HG03521 (cell line): ENCODE results near the gene OLFML2B.

Experiments used
- ATAC-seq: cut with Tn5 transposase; IDR thresholded peaks from one replicate; pipeline ENCODE4 v1.9.1; 2021; ENCODE audit warnings: mild to moderate bottlenecking, moderate library complexity; ENCODE audit not compliant: unreplicated experiment

Gene OLFML2B

DNA sequence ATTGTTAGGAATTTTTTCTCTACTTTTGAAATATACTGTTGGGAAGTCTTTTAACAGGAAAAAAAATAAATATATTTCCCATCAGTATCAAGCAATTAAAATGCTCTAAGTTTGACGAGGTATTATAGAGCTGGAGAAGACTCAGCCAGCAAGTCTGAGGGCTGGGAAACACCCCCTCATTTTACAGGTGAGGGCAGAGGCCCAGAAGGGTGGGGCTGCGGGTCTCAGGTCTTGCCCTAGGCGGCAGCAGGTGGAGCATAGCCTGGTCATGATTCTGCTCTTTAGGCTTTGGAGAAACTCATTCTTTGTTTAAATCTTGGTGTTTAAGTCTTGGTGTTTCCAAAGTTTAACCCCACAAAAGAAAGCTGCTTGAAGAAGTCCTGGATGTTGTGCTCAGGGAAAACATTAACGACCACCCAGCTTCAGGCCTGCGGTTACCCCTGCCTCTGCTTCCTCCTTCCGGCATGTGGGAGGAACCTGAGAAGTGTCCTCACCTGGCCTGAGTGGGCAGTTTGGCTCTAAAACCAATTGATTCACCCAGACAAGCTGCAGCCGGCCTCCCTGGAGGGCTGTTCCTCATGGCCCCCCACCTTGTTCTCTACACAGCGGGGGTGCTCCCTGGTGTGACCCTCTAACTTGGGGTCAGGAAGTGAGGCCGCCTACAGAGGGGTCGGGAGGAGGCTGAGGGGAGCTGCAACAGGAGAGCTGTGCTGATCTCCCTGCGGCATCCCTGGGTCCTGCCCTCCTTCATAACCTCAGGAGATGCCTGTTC is 41.7 kb downstream of the OLFML2B start:
- ATAC-seq: no peak

DNA sequence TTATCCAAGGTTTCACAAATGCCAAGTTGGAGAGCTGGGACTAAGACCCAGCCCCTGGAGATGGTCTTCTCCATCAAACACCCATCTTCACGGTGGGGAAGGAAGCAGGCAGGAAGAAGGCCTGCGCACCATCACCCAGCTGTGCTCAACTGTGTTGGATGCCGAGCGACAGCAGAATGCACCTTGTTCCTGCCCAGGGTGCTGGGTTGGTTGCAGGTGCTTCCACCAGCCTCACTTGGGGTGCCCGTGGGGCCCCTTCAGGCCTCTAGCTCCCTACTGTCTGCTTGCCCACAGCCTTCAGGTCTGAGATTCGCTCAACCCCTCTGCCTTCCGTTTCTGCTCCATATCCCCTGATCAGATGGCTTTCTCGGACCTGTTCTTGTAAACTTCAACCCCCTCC is 42.5 kb downstream of the OLFML2B start:
- ATAC-seq: no peak

DNA sequence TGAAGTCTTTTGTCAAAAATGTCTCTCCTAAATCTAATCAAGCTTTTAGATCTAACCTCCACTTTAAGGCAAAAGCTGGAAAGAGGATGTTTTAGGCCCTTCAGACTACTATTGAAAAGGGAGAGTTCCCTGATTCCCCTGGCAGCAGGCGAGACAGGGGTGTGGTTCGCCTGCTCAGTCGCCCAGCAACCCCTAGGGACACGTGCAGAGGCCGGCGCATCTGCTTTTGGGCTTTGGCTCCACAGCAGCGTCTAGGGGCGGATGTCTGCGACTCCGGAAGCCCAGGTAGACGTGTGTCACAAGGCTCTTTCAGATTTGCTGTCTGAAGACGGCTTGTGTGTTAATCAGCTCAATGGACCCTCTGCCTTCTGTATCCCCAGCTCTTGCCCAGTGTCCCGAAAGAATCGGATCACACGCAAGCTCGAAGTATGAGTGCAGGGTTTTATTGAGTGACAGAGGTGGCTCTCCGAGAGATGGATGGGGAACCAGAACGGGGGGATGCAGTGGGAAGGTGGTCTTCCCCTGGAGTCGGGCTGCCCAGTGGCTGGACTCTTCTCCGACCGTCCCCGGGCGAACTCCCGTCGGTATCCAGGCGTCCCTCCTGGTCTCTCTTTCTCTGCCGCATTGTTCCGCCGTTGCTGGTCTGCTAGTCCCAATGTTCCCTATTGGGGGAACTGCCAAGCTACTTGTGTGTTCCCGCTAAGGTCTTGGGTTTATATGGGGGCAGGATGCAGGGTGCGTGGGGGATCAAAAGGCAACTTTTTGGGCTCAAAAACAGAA is 45.5 kb downstream of the OLFML2B start:
- no peak for ATAC-seq

DNA sequence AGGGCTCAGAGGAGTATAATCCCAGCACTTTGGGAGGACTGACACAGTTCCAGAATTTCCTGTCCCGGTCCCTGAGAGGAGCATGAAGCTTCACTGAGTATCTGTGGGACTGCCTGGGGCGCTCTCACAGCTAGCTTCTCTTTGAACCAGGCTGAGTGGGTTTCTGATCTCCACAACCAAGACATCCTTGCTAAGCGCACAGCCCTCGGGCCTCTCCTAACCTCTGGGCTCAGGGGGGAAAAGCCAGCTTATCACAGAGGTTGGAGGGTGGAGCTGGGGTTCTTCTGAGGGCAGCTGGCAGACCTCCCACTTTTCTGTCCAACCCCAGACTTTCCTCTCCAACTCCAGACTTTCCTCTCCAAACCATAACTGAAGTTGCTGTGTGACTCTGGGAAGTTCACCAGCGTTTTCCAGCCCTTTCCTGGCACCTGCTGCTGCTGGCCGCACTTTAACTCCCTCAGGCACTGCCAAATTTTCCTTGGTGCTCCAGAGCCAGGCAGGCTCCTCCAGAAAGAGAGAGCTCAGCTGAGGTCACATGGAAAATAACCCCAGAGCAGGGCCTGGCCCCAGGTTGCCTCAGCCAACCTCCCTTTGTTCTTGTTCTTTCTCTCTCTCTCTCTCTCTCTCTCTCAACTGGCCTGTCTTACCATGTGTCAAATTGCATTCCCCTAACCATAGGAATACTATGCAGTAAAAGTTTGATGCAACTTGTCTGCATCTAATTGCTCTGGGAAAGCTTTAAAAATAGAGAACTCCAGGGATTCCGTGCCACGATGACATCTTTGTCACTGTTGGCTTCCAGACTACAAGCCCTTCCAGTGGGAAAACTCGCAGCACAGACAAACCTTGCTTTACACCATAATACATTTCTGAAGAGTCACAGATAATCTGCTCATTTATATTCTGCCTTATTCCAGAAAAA is 49.5 kb downstream of the OLFML2B start:
- ATAC-seq: no peak

DNA sequence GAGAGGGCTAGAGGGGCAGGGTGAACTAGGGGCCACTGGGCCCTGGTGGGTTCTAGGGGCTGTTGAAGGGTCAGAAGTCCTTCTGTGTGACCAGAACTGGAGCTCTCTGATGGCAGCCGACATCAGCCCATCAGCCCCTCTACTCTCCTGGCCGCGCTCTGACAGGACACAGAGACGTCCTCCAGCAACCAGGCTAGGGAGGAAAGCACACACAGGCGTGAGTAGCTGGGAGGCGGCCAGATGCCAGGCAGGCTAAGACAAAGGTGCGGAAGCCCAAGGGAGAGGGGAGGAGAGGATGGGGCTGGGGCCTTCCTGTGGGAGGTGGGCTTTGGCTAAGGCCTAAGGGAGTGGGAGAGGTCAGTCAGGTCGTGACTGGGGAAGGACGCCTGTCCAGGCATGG is 50.8 kb downstream of the OLFML2B start:
- no peak for ATAC-seq

DNA sequence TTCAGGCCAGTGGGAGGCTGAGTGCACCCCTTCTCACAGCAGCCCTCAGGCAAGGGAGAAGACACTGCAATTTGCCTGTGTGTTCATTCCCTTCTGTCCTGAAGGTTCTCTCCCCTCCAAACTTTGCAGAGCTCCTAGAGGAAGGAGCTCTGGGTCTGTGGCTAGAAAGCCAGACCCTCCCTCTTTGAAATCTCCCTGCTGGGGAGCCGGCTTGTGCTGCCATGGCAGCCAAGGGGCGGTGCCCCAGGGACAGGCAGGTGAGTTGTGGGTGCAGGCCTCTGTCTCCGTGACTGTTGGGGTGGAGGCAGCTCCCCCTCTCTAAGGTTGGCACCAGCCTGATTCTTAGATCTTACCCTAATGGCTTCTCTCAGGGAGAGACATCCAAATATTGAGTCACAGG is 53.0 kb downstream of the OLFML2B start:
- no peak for ATAC-seq

DNA sequence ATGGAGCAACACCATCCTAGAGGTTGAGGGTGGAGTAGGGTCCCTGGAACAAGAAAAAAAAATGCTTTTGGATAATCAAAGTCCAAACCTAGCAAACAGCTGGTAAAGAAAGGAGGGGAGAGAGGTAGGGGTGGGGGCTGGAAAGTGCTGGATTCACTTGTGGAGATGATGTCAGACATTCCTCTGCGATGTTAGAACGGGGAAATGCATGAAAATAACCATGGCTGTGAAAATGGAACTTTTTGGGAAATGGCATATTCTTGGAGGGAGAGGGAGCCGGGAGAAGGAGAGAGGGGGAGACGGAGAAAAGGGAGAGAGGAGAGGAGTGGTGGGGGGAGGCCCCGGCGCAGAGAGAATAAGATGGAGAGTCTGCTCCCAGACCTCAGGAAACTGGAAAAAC is 53.6 kb downstream of the OLFML2B start:
- ATAC-seq: no peak

DNA sequence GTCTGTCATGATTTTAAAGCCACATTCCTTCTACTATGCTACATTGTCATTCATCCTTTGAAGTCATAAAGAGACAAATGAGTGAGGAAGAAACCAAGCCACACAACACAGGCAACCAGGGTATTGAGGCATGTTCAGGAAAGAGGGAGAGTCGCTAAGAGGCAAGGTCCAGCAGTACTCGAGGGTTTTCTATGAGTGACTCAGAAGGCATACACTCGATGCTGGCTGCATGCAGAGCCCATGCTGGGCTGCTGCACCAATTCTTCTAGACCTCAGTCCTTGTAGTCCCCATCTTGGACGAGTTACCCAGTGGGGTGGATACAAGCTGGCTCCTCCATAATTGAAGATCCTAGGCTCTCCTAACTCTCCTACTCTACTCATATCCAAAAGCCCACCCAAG is 57.6 kb downstream of the OLFML2B start:
- ATAC-seq: no peak

DNA sequence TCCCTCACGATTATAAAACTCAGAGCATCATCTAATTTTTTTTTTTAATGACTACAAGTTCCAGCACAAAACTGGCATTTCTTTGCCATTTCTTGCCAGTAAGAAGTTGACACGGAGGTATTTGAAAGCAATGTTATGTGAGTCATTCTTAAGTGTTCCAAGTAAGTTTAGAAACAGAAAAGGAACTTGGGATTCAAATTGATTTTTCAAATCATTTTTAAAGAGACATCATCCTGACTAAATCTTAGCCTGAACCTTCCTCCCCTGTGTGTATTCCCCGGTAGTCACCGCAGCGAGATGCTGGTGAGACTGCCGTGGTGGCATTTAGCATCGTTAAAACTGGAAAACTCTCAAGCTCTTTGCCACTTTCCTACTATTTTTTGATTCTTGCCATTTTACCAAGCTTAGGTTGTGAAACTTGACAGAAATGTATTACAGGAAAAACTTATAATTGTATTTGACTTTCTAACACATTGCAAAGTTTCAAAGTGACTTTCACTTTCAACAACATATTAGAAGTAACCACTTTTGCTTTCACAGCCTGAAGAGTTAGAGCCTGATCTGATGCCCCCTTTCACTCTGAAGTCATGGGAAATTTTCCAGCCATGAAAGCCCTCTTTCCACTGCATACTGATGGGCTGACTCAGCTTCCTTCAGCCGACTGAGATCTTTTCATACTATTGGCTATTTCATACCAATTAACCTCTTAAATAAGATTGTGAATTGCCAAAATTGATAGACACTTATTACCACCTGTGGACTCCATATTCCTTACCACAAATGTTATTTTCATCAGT is 61.4 kb downstream of the OLFML2B start:
- no peak for ATAC-seq

DNA sequence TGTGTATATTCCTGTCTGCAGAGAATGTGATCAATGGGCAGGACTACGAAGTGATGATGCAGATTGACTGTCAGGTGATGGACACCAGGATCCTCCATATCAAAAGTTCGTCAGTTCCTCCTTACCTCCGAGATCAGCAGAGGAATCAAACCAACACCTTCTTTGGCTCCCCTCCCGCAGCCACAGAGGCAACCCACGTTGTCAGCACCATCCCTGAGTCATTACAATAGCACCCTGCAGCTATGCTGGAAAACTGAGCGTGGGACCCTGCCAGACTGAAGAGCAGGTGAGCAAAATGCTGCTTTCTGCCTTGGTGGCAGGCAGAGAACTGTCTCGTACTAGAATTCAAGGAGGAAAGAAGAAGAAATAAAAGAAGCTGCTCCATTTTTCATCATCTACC is 65.2 kb downstream of the OLFML2B start:
- no peak for ATAC-seq

DNA sequence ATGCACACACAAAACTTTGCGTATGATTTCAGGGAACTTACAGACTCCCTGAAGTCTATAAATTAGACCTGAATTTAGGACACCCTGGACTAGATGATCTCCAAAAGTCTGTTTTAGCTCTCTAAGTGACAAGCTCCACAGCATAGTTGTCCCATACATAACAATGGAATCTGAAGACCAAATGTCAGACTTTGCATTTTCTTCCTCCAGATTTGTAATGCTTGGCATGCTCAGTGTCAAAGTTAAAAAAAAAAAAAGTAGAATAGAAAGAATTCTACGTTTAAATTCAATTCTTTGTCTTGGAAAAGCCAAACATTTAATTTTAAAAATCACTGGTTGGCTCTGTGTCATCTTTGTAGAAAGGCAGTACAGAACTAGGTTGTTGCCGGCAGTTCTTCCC is 66.7 kb downstream of the OLFML2B start:
- ATAC-seq: no peak

DNA sequence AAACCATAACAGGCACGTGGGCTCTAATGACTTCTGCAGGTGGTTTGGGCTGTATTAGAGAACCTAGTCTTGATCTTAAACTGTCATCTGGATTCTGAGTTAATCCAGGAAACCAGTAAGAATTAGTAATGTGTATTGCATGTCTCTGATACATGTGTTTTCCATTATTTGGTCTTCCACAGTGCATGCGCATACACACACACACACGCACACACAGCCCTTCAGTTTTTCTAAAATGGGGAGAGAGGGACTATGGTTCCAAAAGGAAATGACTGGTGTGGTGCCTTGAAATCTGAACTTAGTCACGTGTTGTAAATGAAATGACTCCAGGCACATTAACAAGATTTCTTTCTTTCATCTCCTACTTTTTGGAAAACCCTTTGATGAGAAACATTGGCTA is 67.6 kb downstream of the OLFML2B start:
- no peak for ATAC-seq

DNA sequence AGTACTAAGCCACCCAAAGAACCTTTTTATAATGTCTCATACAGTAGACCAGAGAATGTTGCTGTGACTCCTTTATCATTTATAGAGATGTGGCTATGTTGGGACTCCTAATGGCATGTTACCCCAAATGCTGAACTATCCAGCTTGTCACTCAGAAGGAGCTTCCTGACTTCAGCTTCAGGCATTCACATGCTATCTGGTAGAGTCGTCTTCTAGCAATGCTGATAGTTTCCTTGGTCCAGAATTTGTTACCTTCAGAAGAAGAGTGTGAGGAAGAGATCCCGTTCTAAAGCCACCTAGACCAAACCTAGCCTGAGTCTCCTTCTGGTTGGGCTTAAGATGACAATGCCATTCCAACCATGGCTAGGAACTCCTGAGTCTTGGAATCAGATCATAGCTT is 68.1 kb downstream of the OLFML2B start:
- ATAC-seq: no peak

DNA sequence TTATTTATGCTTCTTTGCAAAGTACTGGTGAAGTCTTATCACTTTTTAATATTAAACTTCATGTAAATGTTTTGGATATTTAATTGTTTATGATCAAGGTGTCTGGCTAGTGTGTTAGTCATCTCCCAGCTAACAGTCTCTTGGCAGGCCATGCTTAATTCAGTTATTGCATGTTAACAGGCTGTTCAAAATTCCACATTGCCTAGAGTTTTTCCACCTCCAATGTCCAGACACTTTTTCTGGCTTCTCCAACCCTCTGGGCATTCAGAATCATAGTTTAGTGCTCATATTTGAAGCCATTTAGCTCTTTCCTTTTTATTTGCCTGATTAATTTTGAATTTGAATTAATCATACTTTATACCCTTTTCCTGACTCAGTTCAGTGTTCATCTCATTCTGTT is 69.2 kb downstream of the OLFML2B start:
- ATAC-seq: no peak

DNA sequence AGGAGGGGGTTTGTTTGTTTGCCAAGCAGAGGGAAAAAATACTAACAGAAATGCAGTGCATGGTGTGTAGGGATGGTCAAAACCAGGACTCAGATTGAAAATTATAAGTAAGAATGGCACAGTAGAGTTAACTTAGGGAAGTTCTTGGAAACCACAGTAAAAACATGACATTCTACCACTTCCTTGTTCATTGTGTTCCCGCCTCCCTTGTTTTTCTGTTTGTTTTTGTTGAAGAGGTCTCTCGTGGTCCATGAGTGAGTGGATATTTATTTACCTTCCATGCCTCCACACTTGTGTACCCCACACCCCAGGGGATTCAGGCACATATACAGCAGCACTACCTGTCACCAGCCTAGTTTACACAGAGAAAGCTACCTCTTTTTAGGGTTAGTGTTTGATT is 69.6 kb downstream of the OLFML2B start:
- ATAC-seq: no peak

DNA sequence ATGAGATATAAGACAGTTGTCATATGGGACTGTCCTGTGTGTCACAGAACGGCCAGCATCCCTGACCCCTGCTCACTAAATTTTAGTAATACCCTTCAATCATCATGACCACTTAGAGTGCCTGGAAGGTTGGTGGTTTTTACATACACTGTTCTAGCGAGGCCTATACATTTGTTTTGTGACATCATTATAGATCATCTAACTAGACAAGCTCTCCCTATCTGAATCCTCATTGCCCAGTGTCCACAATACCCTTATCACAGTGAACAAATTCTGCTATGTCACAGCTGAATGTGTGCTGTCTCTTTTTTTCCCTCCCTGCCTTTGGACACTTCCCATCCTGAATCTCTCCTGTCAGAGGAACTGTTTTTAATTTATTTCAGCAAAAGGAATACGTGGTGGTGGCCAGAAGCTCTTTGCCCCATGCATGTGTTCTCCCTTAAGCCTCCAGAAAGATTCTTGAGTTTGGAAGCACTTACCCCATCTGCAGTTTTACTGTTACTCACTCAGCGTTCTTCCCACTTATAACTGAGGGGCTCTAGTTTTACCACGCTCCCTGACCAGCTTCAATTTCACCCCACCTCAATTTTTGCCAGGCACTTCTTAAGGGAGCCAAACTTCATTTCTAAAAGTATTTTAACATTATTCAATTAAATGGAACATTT is 70.3 kb downstream of the OLFML2B start:
- ATAC-seq: no peak

DNA sequence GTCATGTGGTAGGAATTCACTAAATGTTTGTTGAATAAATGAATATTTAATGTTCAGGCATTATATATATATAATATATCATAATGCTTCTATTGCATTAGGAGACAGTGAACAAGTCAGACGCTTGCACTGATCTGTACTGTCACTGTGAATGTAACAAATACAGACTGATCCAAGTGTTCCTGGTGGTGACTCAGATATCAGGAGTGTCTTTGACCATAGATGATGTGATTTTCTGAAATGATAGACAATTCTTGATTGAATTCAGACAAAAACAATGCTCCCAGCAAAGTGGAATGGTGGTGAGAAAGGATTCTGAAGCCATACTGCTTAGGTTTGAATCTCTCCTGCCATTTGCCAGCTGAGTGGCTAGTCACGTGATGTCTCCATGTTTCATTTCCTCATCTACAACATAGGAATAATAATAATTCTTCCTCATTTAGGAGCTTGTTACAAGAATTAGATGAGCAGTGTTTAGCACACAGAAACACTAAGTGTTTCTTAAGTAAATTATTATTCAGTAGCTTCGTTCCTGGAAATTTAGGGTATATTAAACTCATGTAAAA is 71.0 kb downstream of the OLFML2B start:
- ATAC-seq: no peak

DNA sequence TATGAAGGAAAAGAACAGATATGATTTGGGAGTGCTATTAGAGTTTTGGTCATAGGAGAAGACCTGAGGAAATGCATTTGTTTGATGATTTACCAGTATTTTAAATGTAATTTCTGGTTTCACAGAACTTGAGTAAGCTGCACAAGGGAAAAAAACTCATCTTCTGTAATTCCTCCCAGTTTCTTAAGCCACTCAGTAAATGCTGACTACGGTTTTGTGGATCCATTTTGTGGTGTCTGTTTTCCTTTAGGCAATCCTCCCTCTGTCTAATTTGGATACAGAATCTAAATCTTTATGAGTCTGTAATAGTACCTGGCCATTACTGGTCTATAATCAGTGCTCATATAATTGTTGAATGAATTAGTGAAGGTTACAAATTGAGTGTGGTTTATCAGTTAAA is 72.0 kb downstream of the OLFML2B start:
- no peak for ATAC-seq

DNA sequence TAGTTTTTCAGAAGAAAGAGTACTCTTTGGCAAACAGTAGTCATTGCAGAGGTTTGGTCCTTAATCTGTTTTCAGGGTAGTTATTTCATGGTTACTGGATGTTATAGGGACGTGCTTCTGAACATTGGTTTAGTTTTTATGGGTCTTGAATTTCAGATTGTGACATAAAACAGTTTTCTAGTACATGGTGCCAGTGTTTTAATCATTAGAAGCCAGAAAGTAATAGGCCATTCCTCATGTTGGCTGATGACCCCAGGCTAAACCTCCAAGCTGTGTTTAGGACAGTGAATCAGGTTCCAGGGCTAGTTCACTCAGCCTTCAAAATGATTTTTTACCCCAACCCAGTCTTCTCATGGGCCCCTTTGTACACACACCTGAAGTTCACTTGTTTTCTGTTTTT is 73.3 kb downstream of the OLFML2B start:
- ATAC-seq: no peak

DNA sequence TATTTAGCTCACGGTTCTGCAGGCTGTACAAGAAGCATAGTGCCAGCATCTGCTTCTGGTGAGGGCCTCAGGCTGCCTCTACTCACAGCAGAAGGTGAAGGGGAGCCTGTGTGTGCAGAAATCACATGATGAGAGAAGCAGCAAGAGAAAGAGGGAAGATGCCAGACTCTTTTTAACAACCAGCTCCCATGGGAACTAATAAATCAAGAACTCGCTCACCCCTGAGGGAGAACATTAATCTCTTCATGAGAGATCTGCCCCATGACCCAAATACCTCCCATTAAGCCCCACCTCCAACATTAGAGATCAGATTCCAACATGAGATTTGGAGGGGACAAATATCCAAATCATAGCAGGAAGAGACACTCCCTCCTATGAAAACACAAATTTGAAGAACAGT is 74.1 kb downstream of the OLFML2B start:
- no peak for ATAC-seq
